GM21526 (cell line): ENCODE data around the gene GUCA2A.

Experiments
- ATAC-seq: cut with Tn5 transposase; IDR thresholded peaks from one replicate; pipeline ENCODE4 v1.9.1; 2021; ENCODE audit warnings: moderate library complexity; ENCODE audit not compliant: unreplicated experiment, low FRiP score

Gene GUCA2A

GRCh38 chr1:42157667-42158066, 6.9 kb downstream of the GUCA2A start:
- no peak for ATAC-seq

DNA sequence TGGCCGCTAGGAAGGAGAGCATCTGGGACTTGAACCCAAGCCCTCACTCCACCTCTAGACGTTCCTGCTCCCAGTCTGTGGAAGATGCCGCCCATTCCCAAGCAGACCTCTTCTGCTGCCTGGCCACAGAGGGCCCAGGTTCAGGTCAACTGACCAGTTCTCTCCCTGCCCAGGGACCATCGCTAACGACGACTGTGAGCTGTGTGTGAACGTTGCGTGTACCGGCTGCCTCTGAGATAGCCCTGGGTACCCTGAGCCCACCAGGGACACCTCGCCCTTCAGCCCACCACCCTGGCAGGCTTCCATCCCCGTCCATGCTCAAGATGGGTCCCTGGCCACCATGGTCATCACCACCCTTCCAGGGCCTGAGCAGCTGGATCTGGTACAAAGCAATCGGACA, 9.2 kb downstream of the GUCA2A start:
- ATAC-seq, result no peak

DNA sequence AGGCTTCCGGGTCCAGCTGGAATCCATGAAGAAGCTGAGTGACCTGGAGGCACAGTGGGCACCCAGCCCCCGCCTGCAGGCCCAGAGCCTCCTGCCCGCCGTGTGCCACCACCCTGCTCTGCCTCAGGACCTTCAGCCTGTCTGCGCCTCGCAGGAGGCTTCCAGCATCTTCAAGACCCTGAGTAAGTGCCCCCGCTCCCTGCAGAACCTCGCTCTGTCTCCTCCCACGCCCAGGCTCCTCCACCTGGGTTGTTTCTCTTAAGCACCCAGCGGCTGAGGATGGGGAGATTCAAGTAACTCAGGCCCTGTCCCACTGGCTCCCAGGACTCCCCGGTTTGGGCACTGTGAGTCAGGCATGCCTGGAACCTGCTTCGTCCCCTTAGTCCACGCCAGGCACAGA, 9.9 kb downstream of the GUCA2A start:
- no peak for ATAC-seq

GRCh38 chr1:42153624-42154023, 10.9 kb downstream of the GUCA2A start:
- no peak for ATAC-seq

GRCh38 chr1:42152907-42153600, 11.5 kb downstream of the GUCA2A start, which contains the start of gene GUCA2B:
TSS of gene GUCA2B (plus strand) at chr1:42153410. CDS start at chr1:42153451, 41 bp downstream.
- no peak for ATAC-seq

DNA sequence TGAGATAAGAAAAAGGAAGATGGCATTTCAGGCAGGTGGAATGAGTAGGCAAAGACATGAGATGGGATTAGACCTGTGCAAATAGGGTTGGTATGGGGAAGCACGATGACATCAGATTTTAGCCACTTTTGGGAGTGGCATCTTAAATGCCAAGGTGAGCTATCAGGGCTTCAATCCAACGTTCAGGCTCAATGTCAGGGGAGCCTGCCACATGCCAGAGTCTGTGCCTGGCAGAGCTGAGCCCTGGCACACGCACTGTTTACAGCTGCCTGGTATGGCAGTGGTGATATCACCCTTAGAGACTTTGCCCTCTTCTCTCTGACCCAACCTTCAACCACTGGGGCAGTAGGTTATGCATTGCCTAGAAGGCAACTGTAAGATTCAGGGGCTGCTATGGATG, 12.4 kb downstream of the GUCA2A start:
- ATAC-seq, result no peak

DNA sequence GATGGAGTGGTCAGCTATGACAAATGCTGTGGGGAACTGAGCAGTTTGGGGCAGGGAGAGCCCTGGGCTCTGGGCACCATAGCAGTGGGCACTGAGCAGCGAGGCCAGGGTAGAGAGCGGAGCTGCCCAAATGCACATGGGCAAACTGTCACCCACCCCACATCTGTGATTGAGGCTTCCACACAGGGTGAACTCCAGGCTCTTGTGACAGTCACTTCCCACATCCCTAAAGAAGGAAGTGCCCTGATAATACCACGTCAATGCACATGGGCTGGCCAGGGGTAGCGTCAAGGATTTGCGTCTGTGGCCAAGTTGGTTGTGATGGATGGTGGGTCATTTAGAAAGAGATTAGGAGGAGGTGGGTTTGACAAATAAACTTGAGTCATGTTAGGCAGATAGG, 13.9 kb downstream of the GUCA2A start:
- ATAC-seq, result no peak

GRCh38 chr1:42148166-42148565, 16.4 kb downstream of the GUCA2A start:
- no peak for ATAC-seq

GRCh38 chr1:42146626-42147320, 17.8 kb downstream of the GUCA2A start:
- no peak for ATAC-seq

GRCh38 chr1:42145764-42146625, 18.6 kb downstream of the GUCA2A start:
- ATAC-seq, result no peak

GRCh38 chr1:42145389-42145716, 19.2 kb downstream of the GUCA2A start:
- no peak for ATAC-seq

DNA sequence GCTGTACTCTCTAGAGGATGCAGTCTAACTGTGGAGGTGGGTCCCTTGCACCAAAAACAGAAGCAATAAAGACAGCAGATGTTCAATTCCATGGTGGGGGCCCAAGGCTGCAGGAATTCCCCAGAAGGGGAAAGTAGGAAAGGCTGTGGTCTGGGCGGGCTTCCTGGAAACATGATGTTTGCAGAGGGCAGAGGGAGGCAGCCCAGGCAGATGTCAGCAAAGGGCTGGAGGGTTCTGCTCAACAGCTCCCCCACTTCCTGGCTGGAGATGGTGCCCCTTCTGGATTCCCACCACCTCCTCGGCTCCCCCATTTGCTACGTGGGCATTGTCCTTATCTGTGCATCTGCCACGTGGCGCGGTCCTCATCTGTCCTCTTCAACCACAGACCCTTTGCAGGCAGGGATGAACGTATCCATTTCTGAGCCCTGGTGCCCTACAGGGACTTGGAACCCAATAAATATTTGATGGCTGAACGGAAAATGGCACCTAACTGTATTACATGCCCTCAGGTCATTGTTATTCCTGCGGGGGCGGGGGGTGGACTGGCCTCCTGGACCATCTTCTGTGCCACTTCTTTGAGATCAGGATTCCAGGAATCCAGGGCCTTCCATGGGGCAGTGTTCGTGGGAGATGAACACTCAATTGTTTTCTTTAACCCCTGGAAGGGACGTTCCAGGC, 19.7 kb downstream of the GUCA2A start:
- ATAC-seq, result no peak

DNA sequence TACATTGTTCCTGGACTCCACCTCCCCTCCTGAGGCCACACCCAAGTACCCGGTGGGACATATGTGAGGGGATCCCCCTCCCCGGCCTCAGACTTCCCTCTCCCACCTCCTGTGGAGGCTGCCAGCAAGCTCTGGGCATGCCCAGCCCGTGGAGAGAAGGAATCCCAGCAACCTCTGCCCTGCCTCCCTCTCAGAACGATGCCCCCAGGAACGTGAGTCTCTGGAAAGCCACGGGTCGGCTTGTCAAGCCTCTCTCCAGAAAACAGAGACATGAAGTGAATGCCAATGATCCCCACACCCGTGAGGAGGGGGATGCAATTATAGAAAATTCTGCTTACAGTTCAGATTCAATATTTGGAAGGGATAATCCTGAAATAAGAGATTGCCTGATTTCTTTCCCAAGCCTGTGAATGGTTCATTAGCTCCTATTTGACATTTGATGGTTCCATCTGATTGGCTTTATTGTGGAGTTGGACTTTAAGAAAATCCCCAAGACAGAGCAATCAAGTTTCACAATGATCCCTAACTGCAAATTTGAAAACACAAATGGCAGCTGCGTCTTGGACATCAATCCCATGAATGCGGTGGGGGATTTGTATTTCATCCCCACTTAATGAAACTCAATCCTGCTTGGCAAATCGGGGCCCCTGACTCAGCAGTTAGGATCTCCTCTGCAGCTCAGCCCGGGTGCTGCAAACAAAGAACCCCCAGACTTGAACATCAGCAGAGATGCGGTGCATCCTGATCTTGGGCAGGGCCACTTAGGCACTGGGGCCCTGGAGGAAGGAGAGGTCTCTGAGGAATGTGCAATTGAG, 20.4 kb downstream of the GUCA2A start:
- no peak for ATAC-seq

- no peak for ATAC-seq
Measured at GRCh38 chr1:42142894-42143675, 21.5 kb downstream of the GUCA2A start.

DNA sequence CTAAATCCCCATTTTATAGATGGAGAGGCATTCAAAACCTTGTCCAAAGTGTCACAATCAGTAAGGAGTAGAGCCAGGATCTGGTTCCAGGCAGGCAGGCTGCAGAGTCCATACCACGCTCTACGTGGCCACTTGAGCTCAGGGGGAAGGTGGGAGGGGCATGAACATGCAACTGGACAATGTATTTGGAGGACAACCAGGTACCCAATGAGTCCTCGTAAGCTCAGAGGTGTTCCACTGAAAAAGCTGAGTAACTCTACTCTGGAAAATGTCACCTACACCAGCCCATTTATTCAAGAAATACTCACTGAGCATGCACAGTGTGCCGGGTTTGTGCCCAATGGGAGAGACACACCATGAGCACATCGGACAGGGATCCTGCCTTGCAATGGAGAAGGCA, 22.6 kb downstream of the GUCA2A start:
- no peak for ATAC-seq

- no peak for ATAC-seq
Measured at GRCh38 chr1:42140191-42140590, 24.4 kb downstream of the GUCA2A start.

GRCh38 chr1:42139444-42139843, 25.1 kb downstream of the GUCA2A start:
- ATAC-seq, result no peak

DNA sequence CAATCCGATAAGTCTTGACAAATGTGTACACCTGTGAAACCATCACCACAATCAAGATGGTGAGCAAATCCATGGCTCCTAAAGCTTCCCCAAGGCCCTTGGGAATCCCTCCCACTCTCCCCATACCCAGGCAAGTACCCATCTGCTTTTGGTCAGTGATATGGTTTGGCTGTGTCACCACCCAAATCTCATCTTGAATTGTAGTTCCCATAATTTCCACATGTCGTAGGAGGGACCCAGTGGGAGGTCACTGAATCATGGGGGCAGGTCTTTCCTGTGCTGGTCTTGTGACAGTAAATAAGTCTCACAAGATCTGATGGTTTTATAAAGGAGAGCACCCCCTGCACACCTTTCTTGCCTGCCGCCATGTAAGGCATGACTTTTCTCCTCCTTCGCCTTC, 26.0 kb downstream of the GUCA2A start:
- ATAC-seq, result no peak

- no peak for ATAC-seq
Measured at GRCh38 chr1:42137766-42138165, 26.8 kb downstream of the GUCA2A start.
